ENCODE data around the gene TLR5. TPM values are rescaled to one million over a fixed set of nuclear protein-coding genes. Genes with fewer than 3 reads are reported as not detected.

The TLR5 gene
- total and polyA plus RNA-seq, 2 experiments from 2014 or later: 1.5 to 1.9 TPM

GRCh38 chr1:223066415-223066814 lies 76.6 kb downstream of the TLR5 start:
- H4K20me1 ChIP-seq (ENCODE audit: insufficient read depth, poor library complexity, severe bottlenecking): no peaks in the 10 kb centered on the region
- H3K27me3 ChIP-seq: no peaks in the 10 kb centered on the region
- no peak for TF ChIP-seq CTCF (IDR thresholded peaks at IDR 0.05; ENCODE audit: poor library complexity)
- no peak for TF ChIP-seq EZH2phosphoT487 (IDR thresholded peaks at IDR 0.05; ENCODE audit: low read depth, severe bottlenecking, unreplicated experiment)
- no peak for TF ChIP-seq EZH2 (IDR thresholded peaks at IDR 0.05; ENCODE audit: borderline replicate concordance)
- no peaks in the 10 kb centered on the region for H3K4me1 ChIP-seq (ENCODE audit: insufficient read depth)
- H3K27ac ChIP-seq: no peak overlapping the region
- no peak overlapping the region for H3K4me3 ChIP-seq
- H3K4me2 ChIP-seq: no peak overlapping the region
- no peaks in the 10 kb centered on the region for H3K9me2 ChIP-seq (replicated peaks; ENCODE audit: insufficient read depth)
- WGBS (ENCODE audit: low lambda C conversion rate, missing lambda C conversion rate): 91% methylated on average over 5 of the region's 5 CpGs
- no peaks in the 10 kb centered on the region for H3K79me2 ChIP-seq
- H3K36me3 ChIP-seq (replicated peaks; ENCODE audit: insufficient read depth, low read depth): no peaks in the 10 kb centered on the region
- no peaks in the 10 kb centered on the region for H3K9me3 ChIP-seq (ENCODE audit: low read depth)
- DNase-seq (ENCODE audit: low spot score): no peak
- no peak overlapping the region for H2AFZ ChIP-seq

- H3K79me2 ChIP-seq: no peaks in the 10 kb centered on the region
- no peaks in the 10 kb centered on the region for H3K9me2 ChIP-seq (replicated peaks; ENCODE audit: insufficient read depth)
- no peak for DNase-seq (ENCODE audit: low spot score)
- H3K4me2 ChIP-seq: no peak overlapping the region
- H3K27ac ChIP-seq: no peak overlapping the region
- H3K36me3 ChIP-seq (replicated peaks; ENCODE audit: insufficient read depth, low read depth): no peaks in the 10 kb centered on the region
- no peak overlapping the region for H2AFZ ChIP-seq
- no peaks in the 10 kb centered on the region for H3K27me3 ChIP-seq
- TF ChIP-seq EZH2phosphoT487 (IDR thresholded peaks at IDR 0.05; ENCODE audit: low read depth, severe bottlenecking, unreplicated experiment): no peak
- TF ChIP-seq CTCF (IDR thresholded peaks at IDR 0.05; ENCODE audit: poor library complexity): no peak
- no peak for TF ChIP-seq EZH2 (IDR thresholded peaks at IDR 0.05; ENCODE audit: borderline replicate concordance)
- no peaks in the 10 kb centered on the region for H3K4me1 ChIP-seq (ENCODE audit: insufficient read depth)
- 72% methylated on average over 3 of the region's 3 CpGs for WGBS (ENCODE audit: low lambda C conversion rate, missing lambda C conversion rate)
- no peaks in the 10 kb centered on the region for H4K20me1 ChIP-seq (ENCODE audit: insufficient read depth, poor library complexity, severe bottlenecking)
- no peak overlapping the region for H3K4me3 ChIP-seq
- H3K9me3 ChIP-seq (ENCODE audit: low read depth): no peaks in the 10 kb centered on the region
Measured at GRCh38 chr1:223062177-223062576, 80.9 kb downstream of the TLR5 start.

- Histone ChIP-seq H3K9me2 (replicated peaks; ENCODE audit: insufficient read depth) (no peaks in the 10 kb centered on the region), H3K9me3 (ENCODE audit: low read depth) (no peaks in the 10 kb centered on the region), H3K4me2 (no peak overlapping the region), H3K36me3 (replicated peaks; ENCODE audit: insufficient read depth, low read depth) (no peaks in the 10 kb centered on the region), H4K20me1 (ENCODE audit: insufficient read depth, poor library complexity, severe bottlenecking) (no peaks in the 10 kb centered on the region), H2AFZ (no peak overlapping the region), H3K4me3 (no peak overlapping the region), H3K27me3 (no peaks in the 10 kb centered on the region), H3K27ac (no peak overlapping the region), H3K79me2 (no peaks in the 10 kb centered on the region), H3K4me1 (ENCODE audit: insufficient read depth) (no peaks in the 10 kb centered on the region)
- WGBS (ENCODE audit: low lambda C conversion rate, missing lambda C conversion rate): 96% methylated on average over 9 of the region's 9 CpGs
- TF ChIP-seq EZH2 (IDR thresholded peaks at IDR 0.05; ENCODE audit: borderline replicate concordance): no peak
- no peak for TF ChIP-seq CTCF (IDR thresholded peaks at IDR 0.05; ENCODE audit: poor library complexity)
- no peak for TF ChIP-seq EZH2phosphoT487 (IDR thresholded peaks at IDR 0.05; ENCODE audit: low read depth, severe bottlenecking, unreplicated experiment)
- no peak for DNase-seq (ENCODE audit: low spot score)
Measured at GRCh38 chr1:223059526-223059925, 83.5 kb downstream of the TLR5 start.

Other genes with a start within 250 kb of the TLR5 start
- 3.9 and 8.3 TPM in 2 replicates for gene SUSD4, start 220.9 kb upstream of the TLR5 start, total RNA-seq
- gene SUSD4, start 220.9 kb upstream of the TLR5 start, polyA plus RNA-seq: 5.1 and 5.6 TPM in 2 replicates